Effector CD4-positive, alpha-beta T cell (primary cell): Measurements from ENCODE around the gene RHBDF2.
A peak's percentile ranks its signal among the peaks of the same experiment; 100 is the strongest.
"Not testable (repeated sequence)": the region's sequence is repeated elsewhere in the genome, so short reads cannot be mapped to it uniquely, and the experiment has no call there.

Experiments used
- DNase-seq: peaks from one replicate; pipeline ENCODE4 v3.0.0-alpha.2; 2020

RHBDF2 gene

DNA sequence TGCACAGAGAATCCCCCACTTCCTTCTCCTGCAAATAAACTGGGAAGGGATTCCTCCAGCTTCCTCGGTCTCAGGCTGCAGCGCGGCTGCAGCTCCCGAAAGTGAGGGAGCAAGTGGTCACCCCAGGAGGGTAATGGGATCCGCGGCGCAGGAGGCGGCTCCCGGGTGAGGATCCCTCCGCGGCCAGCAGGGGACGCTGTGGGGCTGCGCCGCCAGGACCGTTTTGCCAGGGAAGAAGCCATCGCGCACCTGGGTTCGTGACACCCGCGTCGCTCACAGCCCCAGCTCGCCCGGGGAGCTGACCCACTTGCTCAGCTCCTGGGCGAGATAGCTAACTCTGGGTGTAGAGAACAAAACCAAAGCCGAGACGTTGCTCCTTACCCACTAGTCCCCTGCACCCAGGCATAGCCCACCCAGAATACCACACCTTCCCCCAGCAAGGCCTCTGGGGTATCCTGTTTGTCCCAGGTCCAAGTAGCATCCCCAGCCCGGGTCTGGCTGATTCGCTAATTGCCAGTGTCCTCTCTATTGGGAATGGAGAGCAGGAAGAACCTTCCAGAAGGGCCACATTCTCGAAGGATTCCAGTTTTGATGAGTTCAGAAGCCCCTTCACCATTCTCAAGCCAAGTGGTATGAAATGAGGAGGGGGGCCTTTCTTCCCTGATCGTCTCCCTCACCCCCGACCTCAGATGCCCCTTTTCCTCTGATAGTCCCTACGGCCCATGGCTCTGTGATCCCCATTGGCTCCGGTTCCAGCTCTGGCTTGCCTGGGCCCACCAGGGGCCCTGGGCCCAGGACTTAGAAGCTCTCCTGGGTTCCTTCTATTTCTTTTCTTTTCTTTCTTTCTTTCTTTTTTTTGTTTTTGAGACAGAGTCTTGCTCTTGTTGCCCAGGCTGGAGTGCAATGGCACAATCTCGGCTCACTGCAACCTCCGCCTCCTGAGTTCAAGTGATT, 22.1 kb upstream of the RHBDF2 start:
- DNase-seq = peak; percentile 73

- DNase-seq = not testable (repeated sequence)
Observed at GRCh38 chr17:76521683-76522082, 20.5 kb upstream of the RHBDF2 start.

GRCh38 chr17:76521262-76521661, 20.0 kb upstream of the RHBDF2 start:
- DNase-seq = no peak

DNA sequence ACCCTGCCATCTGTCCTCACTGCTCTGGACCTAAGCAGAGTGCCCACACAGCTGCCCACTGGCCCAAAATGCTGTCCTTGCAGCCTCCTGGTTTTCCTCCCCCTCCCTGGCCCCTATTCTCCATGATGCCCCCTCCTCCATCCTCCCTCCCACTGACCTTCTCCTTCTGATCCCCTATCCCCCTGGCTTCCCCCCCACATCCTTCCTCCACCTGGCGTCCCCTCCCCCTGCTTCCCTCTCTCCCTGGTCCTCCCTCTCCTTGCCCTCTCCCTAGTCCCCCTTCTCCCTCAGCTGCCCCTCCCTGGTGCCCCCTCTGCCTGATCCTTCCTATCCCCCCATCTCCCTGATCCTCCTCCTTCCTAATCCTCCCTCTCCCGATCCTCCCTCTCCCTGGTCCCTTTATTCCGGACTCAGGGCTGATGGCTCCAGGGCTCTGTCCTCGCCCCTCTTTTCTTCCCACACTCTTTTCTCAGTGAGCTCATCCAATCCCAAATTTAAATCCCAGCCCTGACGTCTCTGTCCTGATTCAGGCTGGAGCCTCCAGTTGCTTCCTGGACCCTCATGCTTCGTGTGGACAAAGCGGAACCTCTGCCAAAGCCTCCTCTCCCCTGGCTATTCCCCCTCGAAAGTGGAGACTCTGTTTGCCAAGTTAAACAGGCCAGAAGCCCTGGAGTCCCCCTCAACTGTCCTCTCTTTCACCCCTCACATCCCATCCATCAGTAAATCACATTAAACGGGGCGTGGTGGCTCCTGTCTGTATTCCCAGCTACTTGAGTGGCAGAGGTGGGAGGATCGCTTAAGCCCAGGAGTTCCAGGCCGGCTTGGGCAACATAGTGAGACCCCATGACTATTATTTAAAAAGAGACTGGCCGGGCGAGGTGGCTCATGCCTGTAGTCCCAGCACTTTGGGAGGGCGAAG, 18.1 kb upstream of the RHBDF2 start:
- no peak for DNase-seq

- DNase-seq = no peak
Observed at GRCh38 chr17:76517638-76518038, 16.4 kb upstream of the RHBDF2 start.

- DNase-seq = peak; percentile 73
Observed at GRCh38 chr17:76515274-76515949, 14.2 kb upstream of the RHBDF2 start.

DNA sequence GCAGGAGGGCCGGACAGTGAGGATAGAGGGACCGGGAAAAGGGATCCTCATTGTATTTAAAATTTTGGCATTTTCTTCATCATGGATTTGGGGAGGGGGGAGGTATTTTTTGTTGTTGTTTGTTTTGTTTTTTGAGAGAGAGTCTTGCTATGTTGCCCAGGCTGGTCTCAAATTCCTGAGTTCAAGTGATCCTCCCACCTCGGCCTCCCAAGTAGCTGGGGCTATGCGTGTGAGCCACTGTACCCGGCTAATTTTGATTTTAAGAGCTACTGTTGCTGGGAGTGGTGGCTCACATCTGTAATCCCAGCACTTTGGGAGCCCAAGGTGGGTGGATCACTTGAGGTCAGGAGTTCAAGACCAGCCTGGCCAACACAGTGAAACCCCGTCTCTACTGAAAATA, 13.1 kb upstream of the RHBDF2 start:
- not testable (repeated sequence) for DNase-seq

DNA sequence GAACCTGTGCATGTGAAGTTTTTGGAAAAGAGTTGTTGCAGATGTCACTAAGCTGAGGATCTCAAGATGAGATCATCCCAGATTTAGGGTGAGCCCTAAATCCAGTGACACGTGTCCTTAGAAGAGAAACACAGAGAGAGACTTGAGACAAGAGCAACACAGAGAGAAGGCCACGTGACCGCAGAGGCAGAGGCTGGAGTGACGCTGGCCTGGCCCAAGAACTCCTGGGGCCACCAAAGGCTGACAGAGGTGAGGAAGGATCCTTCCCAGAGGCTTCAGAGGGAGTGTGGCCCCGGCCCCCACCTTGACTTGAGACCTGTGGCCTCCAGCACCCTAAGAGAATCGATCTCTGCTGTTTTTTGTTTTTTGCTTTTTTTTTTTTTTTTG, 12.1 kb upstream of the RHBDF2 start:
- DNase-seq = no peak

DNA sequence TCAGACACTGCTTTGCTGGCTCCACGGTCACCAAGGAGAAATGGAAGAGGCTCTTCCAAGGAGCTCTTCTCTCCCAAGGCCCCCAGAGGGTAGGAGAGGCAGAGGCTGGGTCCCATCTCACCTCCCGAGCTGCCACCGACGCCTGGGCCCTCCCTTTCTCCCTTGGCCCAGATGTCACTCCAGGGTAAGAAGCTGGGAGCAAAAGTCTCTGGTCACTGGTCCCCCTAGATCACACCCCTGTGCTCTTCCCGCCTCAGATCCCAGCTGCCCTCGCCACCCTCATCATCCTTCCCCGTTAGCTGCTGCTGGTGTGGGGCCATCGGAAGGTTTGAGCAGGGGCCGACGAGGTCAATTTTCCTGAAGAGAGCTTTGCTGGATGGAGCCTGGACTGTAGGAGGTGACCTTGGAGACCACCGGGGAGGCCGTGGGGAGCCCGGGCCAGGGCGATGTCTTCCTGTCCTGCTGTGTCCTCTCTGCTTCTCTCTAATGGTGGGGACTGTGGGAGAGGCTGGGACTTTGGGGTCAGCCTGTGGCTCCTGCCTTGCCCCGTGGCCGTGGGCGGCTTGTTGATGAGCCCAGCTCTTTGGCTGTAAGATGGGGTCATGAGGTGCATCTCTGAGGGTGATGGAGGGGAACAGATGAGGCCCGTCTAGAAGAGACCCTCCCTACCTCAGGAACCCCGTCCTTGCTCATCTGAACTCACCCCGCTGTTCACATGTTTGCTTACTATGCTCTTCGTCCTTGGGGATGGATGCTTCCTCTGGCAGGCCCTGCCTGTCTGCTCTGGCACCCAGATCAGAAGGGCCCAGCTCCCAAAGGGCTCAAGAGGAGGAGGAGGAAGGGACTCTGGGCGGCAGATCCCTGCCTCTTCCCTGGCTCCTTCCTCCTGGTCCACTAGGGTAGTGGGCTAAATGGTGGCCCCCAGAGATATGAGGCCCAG, 11.4 kb upstream of the RHBDF2 start:
- no peak for DNase-seq

GRCh38 chr17:76511668-76512365, 10.6 kb upstream of the RHBDF2 start:
- DNase-seq = no peak

DNA sequence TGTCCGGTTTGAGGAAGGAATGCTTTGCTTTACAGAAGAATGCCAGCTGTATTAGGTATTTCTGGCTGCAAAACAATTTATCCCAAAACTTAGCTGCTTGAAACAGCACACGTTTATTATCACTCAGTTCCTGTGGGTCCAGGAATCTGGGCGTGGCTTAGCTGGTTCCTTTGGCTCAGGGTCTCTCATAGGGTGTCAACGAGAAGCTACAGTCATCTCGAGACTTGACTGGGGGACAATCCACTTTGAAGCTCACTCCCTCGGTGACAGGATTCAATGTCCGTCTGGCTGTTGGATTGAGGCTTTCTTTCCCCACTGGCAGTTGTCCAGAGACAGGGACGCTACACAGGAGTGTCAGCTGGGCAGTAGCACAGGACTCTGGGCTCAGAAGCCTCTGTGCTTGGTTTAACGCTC, 9.6 kb upstream of the RHBDF2 start:
- no peak for DNase-seq

- DNase-seq = not testable (repeated sequence)
Observed at GRCh38 chr17:76508472-76509063, 7.3 kb upstream of the RHBDF2 start.

GRCh38 chr17:76506408-76507345, 5.5 kb upstream of the RHBDF2 start:
- DNase-seq = peak; percentile 84

- no peak for DNase-seq
Observed at GRCh38 chr17:76504117-76504516, 2.9 kb upstream of the RHBDF2 start.

GRCh38 chr17:76502341-76503211, 1.4 kb upstream of the RHBDF2 start:
- no peak for DNase-seq

DNA sequence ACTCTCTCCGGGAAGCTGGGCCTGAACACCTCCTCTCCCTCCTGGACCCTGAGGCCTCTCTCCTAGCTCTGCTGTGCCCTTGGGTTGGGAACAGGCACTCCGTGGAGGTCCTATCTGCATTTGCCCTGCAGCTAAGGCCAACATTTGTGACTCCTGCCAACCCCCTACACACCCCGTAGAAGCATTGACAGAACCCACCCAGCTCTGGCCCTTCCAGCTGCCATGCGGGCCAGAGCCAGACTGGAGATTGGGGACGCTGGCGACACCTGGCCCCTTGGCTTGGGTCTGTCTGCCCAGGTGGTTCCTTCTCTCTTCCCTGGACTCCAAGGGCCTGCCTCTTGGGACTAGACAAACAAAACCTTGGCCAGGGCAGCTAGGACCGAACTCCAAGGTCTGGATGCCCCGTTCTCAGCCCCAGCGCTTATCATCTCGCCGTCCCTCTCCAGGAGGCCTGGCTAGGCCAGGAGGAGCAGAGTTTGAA, 644 bp upstream of the RHBDF2 start:
- DNase-seq = no peak

DNA sequence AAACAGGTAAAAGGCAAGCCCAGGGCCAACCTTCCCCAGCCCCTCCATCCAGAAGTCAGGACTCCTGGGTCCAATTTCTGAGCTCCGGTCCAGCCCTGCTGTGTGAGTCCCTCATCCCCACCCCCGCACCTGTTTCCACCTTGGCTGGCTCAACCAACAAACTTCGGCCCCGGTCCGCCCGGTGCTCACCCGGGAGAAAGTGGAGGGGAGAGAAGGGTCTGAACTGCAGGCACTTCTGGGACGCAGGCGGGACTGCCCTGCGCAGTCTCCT, 541 bp downstream of the RHBDF2 start:
- DNase-seq = no peak

- DNase-seq = no peak
Observed at GRCh38 chr17:76500074-76500746, 1.0 kb downstream of the RHBDF2 start.
